ENCODE results near the gene BGN. TPM values are rescaled to one million over a fixed set of nuclear protein-coding genes. Genes with fewer than 3 reads are reported as not detected.

Gene BGN
- total RNA-seq, 1 donor from 2014 or later, result 50.0 TPM

- no peaks in the 10 kb centered on the region for H3K4me1 Mint-ChIP-seq (ENCODE audit: low read depth, unreplicated experiment)
- Histone ChIP-seq H4K20me1 (ENCODE audit: insufficient read depth, low read length) (no peaks in the 10 kb centered on the region), H3K9ac (ENCODE audit: low read length) (no peak overlapping the region), H3K4me1 (ENCODE audit: insufficient read depth, low read length) (no peaks in the 10 kb centered on the region), H3K27me3 (ENCODE audit: insufficient read depth, low read length) (no peaks in the 10 kb centered on the region), H3K4me2 (ENCODE audit: low read length) (no peak overlapping the region), H3K36me3 (ENCODE audit: insufficient read depth, low read length) (no peaks in the 10 kb centered on the region), H3K79me2 (ENCODE audit: insufficient read depth, low read length) (no peaks in the 10 kb centered on the region), H3K27ac (ENCODE audit: low read depth, low read length) (no peak overlapping the region), H3K9me3 (ENCODE audit: insufficient read depth, low read depth, low read length) (no peaks in the 10 kb centered on the region), H2AFZ (ENCODE audit: low read depth, low read length) (no peak overlapping the region), H3K4me3 (ENCODE audit: insufficient read depth, low read depth, low read length) (no peak overlapping the region)
- no peak overlapping the region for H3K4me3 Mint-ChIP-seq (ENCODE audit: unreplicated experiment)
- H3K27me3 Mint-ChIP-seq (ENCODE audit: low read depth, unreplicated experiment), result peaks cover 26% of the 10 kb centered on the region
- H3K9me3 Mint-ChIP-seq (ENCODE audit: unreplicated experiment), result no peaks in the 10 kb centered on the region
- H3K27ac Mint-ChIP-seq (ENCODE audit: unreplicated experiment), result no peak overlapping the region
- no peak for TF ChIP-seq EZH2 (IDR thresholded peaks at IDR 0.05; ENCODE audit: insufficient read depth, low read length)
- TF ChIP-seq, protein P1, sequence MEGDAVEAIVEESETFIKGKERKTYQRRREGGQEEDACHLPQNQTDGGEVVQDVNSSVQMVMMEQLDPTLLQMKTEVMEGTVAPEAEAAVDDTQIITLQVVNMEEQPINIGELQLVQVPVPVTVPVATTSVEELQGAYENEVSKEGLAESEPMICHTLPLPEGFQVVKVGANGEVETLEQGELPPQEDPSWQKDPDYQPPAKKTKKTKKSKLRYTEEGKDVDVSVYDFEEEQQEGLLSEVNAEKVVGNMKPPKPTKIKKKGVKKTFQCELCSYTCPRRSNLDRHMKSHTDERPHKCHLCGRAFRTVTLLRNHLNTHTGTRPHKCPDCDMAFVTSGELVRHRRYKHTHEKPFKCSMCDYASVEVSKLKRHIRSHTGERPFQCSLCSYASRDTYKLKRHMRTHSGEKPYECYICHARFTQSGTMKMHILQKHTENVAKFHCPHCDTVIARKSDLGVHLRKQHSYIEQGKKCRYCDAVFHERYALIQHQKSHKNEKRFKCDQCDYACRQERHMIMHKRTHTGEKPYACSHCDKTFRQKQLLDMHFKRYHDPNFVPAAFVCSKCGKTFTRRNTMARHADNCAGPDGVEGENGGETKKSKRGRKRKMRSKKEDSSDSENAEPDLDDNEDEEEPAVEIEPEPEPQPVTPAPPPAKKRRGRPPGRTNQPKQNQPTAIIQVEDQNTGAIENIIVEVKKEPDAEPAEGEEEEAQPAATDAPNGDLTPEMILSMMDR (IDR thresholded peaks at IDR 0.05; ENCODE audit: insufficient read depth, low read depth, low read length), result no peak
- DNase-seq (ENCODE audit: low read depth) (no peak), FAIRE-seq (no peak)
- H3K36me3 Mint-ChIP-seq (ENCODE audit: low read depth, unreplicated experiment), result no peaks in the 10 kb centered on the region
Observed at GRCh38 chrX:153556767-153557166, 62.0 kb downstream of the BGN start.

DNA sequence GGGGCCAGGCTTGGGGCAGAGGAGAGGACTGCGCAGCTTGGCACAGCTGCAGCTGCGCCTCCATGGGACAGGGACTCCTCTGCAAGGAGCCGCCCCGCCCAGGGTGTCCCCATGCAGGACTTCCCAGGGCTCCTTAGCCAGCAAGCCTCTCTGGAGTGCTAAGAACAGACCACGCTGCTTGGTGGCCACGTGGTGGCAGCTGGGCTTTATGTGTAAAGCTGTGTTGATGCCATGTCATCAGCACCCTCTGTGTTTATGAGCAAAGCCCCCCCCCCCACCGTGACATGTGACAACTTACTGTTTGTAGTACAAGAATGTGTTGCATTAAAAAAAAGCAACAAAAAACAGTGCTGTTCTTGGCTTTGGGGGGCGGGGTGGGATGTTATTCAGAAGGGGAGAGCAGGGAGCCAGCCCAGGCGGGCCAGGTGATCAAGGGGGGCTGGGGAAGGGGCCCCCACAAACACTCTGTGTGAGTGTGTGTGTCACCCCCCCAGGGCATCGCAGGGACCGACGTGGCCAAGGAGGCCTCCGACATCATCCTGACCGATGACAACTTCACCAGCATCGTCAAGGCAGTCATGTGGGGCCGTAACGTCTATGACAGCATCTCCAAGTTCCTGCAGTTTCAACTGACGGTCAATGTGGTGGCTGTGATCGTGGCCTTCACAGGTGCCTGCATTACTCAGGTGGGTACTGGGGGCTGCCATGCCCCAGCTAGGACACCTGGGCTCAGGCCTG lies 63.0 kb downstream of the BGN start:
- no peak overlapping the region for H3K4me3 ChIP-seq (ENCODE audit: insufficient read depth, low read depth, low read length)
- H3K4me3 Mint-ChIP-seq (ENCODE audit: unreplicated experiment), result no peak overlapping the region
- H3K79me2 ChIP-seq (ENCODE audit: insufficient read depth, low read length), result no peaks in the 10 kb centered on the region
- peaks cover 28% of the 10 kb centered on the region for H3K27me3 Mint-ChIP-seq (ENCODE audit: low read depth, unreplicated experiment)
- H3K4me2 ChIP-seq (ENCODE audit: low read length), result no peak overlapping the region
- no peak overlapping the region for H3K27ac Mint-ChIP-seq (ENCODE audit: unreplicated experiment)
- H3K9me3 ChIP-seq (ENCODE audit: insufficient read depth, low read depth, low read length), result no peaks in the 10 kb centered on the region
- FAIRE-seq (no peak), DNase-seq (ENCODE audit: low read depth) (no peak)
- no peaks in the 10 kb centered on the region for H3K36me3 ChIP-seq (ENCODE audit: insufficient read depth, low read length)
- no peaks in the 10 kb centered on the region for H4K20me1 ChIP-seq (ENCODE audit: insufficient read depth, low read length)
- H3K27me3 ChIP-seq (ENCODE audit: insufficient read depth, low read length), result no peaks in the 10 kb centered on the region
- no peaks in the 10 kb centered on the region for H3K4me1 Mint-ChIP-seq (ENCODE audit: low read depth, unreplicated experiment)
- H3K4me1 ChIP-seq (ENCODE audit: insufficient read depth, low read length), result no peaks in the 10 kb centered on the region
- H3K9me3 Mint-ChIP-seq (ENCODE audit: unreplicated experiment), result no peaks in the 10 kb centered on the region
- no peak overlapping the region for H3K27ac ChIP-seq (ENCODE audit: low read depth, low read length)
- no peak overlapping the region for H2AFZ ChIP-seq (ENCODE audit: low read depth, low read length)
- no peak overlapping the region for H3K9ac ChIP-seq (ENCODE audit: low read length)
- TF ChIP-seq, protein P1 (IDR thresholded peaks at IDR 0.05; ENCODE audit: insufficient read depth, low read depth, low read length), result no peak
- TF ChIP-seq EZH2 (IDR thresholded peaks at IDR 0.05; ENCODE audit: insufficient read depth, low read length), result no peak
- H3K36me3 Mint-ChIP-seq (ENCODE audit: low read depth, unreplicated experiment), result no peaks in the 10 kb centered on the region

Other genes starting within 250 kb of the BGN start
- not detected in 2 replicates for gene PNMA6F, start 173.2 kb upstream of the BGN start, total RNA-seq
- 14.8 and 14.9 TPM in 2 replicates for gene ZNF275, start 160.8 kb upstream of the BGN start, total RNA-seq
- gene PNMA6E, start 93.6 kb upstream of the BGN start, total RNA-seq, result not detected in 2 replicates
- 0.26 and 0.27 TPM in 2 replicates for gene ZFP92, start 83.5 kb upstream of the BGN start, total RNA-seq
- 0.36 TPM in 1 of 2 replicates, not detected in the other for gene TREX2, start 48.9 kb upstream of the BGN start, total RNA-seq
- 12.1 and 14.7 TPM in 2 replicates for gene HAUS7, start 24.4 kb upstream of the BGN start, total RNA-seq
- 0.46 and 0.52 TPM in 2 replicates for gene ATP2B3, start 22.7 kb downstream of the BGN start, total RNA-seq
- gene CCNQ, start 104.2 kb downstream of the BGN start, total RNA-seq, result 19.8 and 21.7 TPM in 2 replicates
- 0.20 and 0.36 TPM in 2 replicates for gene DUSP9, start 152.2 kb downstream of the BGN start, total RNA-seq
- 0.65 and 1.1 TPM in 2 replicates for gene PNCK, start 178.8 kb downstream of the BGN start, total RNA-seq
- 52.6 and 57.9 TPM in 2 replicates for gene SLC6A8, start 192.9 kb downstream of the BGN start, total RNA-seq
- 219 and 222 TPM in 2 replicates for gene BCAP31, start 229.4 kb downstream of the BGN start, total RNA-seq
- 27.2 and 30.5 TPM in 2 replicates for gene ABCD1, start 229.9 kb downstream of the BGN start, total RNA-seq

All from astrocyte (in vitro differentiated cells and primary cell).